Immature natural killer cell (primary cell): ENCODE results near the gene PKNOX2. TPM values are rescaled to one million over a fixed set of nuclear protein-coding genes. Genes with fewer than 3 reads are reported as not detected.

Experiments used
- DNase-seq, 3 donors: peaks; one replicate each; pipeline ENCODE4 v3.0.0; 2022; ENCODE audit warnings: mixed read lengths in 1 of 3
- H3K27ac Mint-ChIP-seq, 6 donors: one replicate each; pipeline ENCODE4 v1.8.0; 2020; ENCODE audit warnings: mixed read lengths in 6 of 6, mild to moderate bottlenecking in 5 of 6, inconsistent platforms in 4 of 6, moderate library complexity in 3 of 6
- H3K27me3 Mint-ChIP-seq, 3 donors: one replicate each; pipeline ENCODE4 v1.8.0; 2020 to 2021; ENCODE audit warnings: low read depth in 3 of 3, mild to moderate bottlenecking in 3 of 3, mixed read lengths in 3 of 3, moderate library complexity in 3 of 3, inconsistent platforms in 1 of 3
- H3K36me3 Mint-ChIP-seq, 3 donors: one replicate each; pipeline ENCODE4 v1.8.0; 2020; ENCODE audit warnings: mixed read lengths in 3 of 3, inconsistent platforms in 2 of 3, mild to moderate bottlenecking in 2 of 3
- H3K4me1 Mint-ChIP-seq, 2 donors: one replicate each; pipeline ENCODE4 v1.8.0; 2020; ENCODE audit warnings: inconsistent platforms in 2 of 2, mild to moderate bottlenecking in 2 of 2, mixed read lengths in 2 of 2, moderate library complexity in 1 of 2
- H3K4me3 Mint-ChIP-seq, 5 donors: one replicate each; pipeline ENCODE4 v1.8.0; 2020; ENCODE audit warnings: mild to moderate bottlenecking in 5 of 5, mixed read lengths in 5 of 5, inconsistent platforms in 3 of 5, moderate library complexity in 3 of 5
- H3K9me3 Mint-ChIP-seq, 6 donors: one replicate each; pipeline ENCODE4 v1.8.0; 2020; ENCODE audit warnings: mild to moderate bottlenecking in 6 of 6, mixed read lengths in 6 of 6, inconsistent platforms in 4 of 6, moderate library complexity in 3 of 6
- polyA plus RNA-seq, 3 donors: library from polyadenylated mRNA; unstranded; fragments of 300-500 nt; fragmentation: Illumina TruSeq; gene quantifications; one replicate each; pipeline ENCODE4 v1.2.3, GENCODE V29; 2021

Gene PKNOX2
- polyA plus RNA-seq, 3 donors from 2014 or later = not detected

DNA sequence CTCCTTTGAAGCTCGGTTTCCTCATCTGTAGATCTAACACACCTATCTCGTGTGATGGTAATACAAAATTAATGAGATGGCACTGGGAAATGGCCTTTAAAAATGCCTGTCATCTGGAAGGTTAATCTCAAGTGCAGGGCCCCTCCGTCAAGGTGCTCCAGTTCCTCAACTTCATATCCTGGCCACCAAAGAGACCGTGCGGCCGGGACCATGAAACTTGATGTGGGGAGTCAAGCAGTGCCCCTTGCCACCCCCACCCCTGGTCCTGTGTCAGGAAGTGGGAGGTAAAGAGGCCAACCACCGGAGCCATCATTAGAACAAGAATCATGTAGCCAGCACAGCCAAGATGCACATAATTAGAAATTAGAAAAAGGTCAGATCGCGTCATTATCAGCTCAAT lies 223.3 kb downstream of the PKNOX2 start:
- peaks cover 0 to 1% (median 0%) of the 10 kb centered on the region in 6 donors for H3K9me3 Mint-ChIP-seq
- no peaks in the 10 kb centered on the region for H3K4me1 Mint-ChIP-seq
- no peaks in the 10 kb centered on the region for H3K36me3 Mint-ChIP-seq
- H3K27me3 Mint-ChIP-seq = peaks cover 4 to 11% (median 9%) of the 10 kb centered on the region in 3 donors
- no peak overlapping the region for H3K27ac Mint-ChIP-seq
- no peak for DNase-seq
- no peak overlapping the region for H3K4me3 Mint-ChIP-seq

DNA sequence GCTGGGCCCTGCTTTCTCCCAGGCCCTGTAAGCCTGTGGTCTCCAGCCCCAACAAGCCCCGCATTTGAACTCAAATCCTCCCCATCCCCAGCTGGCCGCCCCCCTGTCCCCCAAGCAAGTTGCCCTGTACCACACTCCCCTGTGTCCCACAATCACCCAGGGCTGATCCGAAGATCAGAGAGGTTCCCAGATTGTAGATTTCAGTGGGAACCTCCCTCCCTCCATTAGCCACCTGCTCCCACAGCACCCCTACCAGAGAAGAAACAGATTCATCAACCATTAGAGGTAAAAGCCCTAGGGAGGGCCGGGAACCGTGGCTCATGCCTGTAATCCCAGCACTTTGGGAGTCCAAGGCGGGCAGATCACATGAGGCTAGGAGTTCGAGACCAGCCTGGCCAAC lies 224.1 kb downstream of the PKNOX2 start:
- no peak overlapping the region for H3K4me3 Mint-ChIP-seq
- H3K4me1 Mint-ChIP-seq = no peaks in the 10 kb centered on the region
- H3K36me3 Mint-ChIP-seq = no peaks in the 10 kb centered on the region
- H3K27me3 Mint-ChIP-seq = peaks cover 4 to 11% (median 9%) of the 10 kb centered on the region in 3 donors
- no peak overlapping the region for H3K27ac Mint-ChIP-seq
- H3K9me3 Mint-ChIP-seq = peaks cover 0 to 1% (median 0%) of the 10 kb centered on the region in 6 donors
- DNase-seq = no peak

DNA sequence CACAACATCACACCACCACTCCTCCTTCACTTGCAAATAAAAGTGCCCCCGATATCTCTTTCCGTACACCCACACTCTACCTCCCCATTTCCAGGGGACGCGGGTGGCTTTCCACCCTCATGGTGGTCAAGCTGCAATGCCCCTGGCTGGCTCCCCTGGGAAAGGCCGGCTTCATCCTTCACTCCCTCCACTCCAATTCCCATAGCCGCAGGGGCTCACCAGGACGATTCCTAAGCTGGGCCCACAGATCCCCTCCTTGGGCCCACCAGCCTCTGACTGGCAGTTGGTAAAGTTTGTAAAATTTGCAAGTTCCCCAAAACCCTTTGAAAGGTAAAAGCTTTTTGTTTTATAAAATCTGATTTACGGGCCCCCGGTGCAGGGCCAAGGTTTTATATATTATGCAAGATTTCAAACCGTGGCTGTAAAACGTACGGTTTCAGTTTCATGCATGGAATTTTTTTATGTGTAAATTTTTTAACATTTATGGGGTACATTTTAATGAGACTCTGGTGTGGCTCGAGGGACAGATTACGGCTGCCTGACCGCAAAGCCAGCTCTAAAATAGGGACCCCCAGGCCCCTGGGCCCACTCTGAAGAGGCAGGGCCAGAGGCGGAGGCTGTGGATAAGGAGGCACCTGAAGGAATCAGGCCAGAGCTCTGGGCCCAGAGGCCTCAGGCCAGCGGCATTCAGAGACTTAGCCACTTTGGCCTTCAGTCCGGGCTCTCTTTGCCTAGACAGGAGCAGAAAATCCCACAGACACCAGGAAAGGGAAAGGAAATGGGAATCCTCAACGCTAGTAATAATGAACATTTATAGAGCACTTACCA lies 225.0 kb downstream of the PKNOX2 start:
- no peaks in the 10 kb centered on the region for H3K4me1 Mint-ChIP-seq
- H3K27ac Mint-ChIP-seq = no peak overlapping the region
- H3K36me3 Mint-ChIP-seq = no peaks in the 10 kb centered on the region
- H3K4me3 Mint-ChIP-seq = no peak overlapping the region
- H3K27me3 Mint-ChIP-seq = peaks cover 4 to 6% (median 5%) of the 10 kb centered on the region in 3 donors
- no peak for DNase-seq
- H3K9me3 Mint-ChIP-seq = peaks cover 0 to 1% (median 0%) of the 10 kb centered on the region in 6 donors

DNA sequence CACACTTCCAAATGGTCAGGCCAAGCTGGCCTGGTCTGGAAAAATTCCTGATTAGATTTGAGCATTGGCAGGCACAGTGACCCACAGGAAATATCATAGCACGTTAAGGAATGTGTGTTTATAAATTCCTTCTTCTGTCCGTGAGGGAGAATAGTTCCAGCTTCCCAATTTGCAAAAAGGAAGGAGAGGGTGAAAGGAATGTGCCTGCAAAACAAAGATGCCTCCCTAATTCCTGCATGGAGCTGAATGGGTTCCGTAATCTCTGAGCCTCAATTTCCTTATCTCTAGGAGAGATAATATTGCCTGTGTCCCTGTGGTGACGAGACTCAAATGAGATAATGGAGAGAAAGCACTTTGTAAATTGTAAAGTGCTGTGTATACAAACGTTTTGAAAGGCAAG lies 226.4 kb downstream of the PKNOX2 start:
- DNase-seq = no peak
- no peaks in the 10 kb centered on the region for H3K36me3 Mint-ChIP-seq
- peaks cover 3 to 7% (median 4%) of the 10 kb centered on the region in 3 donors for H3K27me3 Mint-ChIP-seq
- no peaks in the 10 kb centered on the region for H3K4me1 Mint-ChIP-seq
- no peak overlapping the region for H3K27ac Mint-ChIP-seq
- no peak overlapping the region for H3K4me3 Mint-ChIP-seq
- H3K9me3 Mint-ChIP-seq = peaks cover 0 to 1% (median 0%) of the 10 kb centered on the region in 6 donors

DNA sequence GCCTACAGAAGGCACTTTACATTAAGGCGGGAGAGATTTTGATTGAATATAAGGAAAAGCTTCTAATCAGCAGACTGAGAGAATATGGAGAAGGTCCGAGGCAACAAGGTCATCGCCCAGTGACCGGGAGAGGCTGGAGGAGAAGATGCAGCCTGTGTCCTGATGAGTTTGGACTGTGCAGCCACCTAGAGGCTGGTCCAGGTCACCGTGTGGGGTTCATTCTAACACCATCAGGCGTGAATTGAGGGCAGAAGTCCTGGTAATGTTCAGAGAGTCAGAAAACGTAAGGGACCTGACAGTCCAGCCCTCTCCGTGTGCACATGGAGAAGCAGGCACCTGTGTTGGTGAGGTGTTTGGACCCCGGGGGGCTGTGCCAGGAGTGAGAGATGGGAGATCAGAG lies 228.8 kb downstream of the PKNOX2 start:
- no peaks in the 10 kb centered on the region for H3K36me3 Mint-ChIP-seq
- peaks cover 7 to 8% (median 8%) of the 10 kb centered on the region in 3 donors for H3K27me3 Mint-ChIP-seq
- H3K4me3 Mint-ChIP-seq = no peak overlapping the region
- peaks cover 0 to 1% (median 0%) of the 10 kb centered on the region in 6 donors for H3K9me3 Mint-ChIP-seq
- H3K4me1 Mint-ChIP-seq = no peaks in the 10 kb centered on the region
- DNase-seq = no peak
- H3K27ac Mint-ChIP-seq = no peak overlapping the region

DNA sequence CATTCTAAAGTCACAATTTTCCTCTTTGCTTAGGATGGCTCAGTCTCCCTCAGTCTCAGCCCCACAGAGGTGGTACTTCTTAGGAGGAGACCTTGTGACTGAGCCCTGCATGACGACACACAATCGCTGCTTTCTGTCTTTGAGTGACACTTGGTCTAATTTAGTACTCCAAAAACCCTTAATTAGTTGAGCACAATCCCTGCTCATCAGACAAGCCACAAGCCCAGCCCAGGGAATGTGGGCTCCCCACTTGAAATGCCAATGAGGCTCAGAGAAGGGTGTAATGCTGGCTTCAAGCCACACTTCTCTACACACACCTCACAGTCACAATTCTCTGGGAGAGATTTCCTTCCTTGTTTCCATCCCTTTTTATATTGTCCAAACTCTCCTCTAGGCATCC lies 229.7 kb downstream of the PKNOX2 start:
- no peaks in the 10 kb centered on the region for H3K36me3 Mint-ChIP-seq
- peaks cover 7 to 10% (median 8%) of the 10 kb centered on the region in 3 donors for H3K27me3 Mint-ChIP-seq
- H3K27ac Mint-ChIP-seq = no peak overlapping the region
- no peak for DNase-seq
- H3K4me3 Mint-ChIP-seq = no peak overlapping the region
- no peaks in the 10 kb centered on the region for H3K4me1 Mint-ChIP-seq
- H3K9me3 Mint-ChIP-seq = peaks cover 0 to 1% (median 0%) of the 10 kb centered on the region in 6 donors

DNA sequence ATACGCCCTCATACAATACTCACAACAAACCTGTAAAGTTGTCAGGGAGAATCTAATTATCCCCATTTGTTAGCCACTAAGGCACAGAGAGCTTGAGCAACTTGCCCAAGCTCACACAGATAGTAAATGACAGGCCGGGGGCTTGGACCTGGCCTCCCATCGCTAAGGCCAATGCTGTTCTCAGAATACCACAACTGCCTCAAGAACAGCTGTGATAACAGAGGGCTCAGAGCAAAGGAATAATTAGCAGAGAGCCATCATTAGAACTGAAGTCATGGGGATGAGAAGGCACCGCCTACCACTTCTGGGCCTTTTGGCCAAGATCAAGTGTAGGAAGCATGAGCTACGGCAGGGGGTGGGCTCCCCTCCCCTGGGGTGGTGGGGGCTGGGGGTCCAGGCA lies 232.9 kb downstream of the PKNOX2 start:
- no peak for DNase-seq
- no peak overlapping the region for H3K27ac Mint-ChIP-seq
- H3K36me3 Mint-ChIP-seq = no peaks in the 10 kb centered on the region
- H3K4me3 Mint-ChIP-seq = no peak overlapping the region
- H3K27me3 Mint-ChIP-seq = peaks cover 7 to 23% (median 8%) of the 10 kb centered on the region in 3 donors
- H3K9me3 Mint-ChIP-seq = no peaks in the 10 kb centered on the region
- no peaks in the 10 kb centered on the region for H3K4me1 Mint-ChIP-seq

DNA sequence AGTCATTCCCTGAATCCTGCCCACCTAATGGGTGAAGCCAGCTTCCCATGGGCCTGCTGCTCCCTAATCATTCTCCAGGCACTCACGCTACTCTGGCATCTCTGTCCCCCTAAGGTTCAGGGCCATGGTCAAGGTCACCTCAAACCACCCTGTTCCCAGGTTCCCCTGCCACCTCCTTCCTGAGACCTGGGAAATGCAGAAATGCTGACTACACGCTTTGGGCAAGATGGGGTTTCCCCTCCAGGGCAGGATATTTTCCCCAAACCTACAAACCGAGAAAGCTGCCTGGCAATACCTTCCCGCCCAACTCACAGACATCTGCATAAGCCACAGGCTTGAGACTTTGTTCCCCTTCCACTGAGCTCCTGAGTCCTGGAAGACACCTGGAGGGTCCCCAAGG lies 233.9 kb downstream of the PKNOX2 start:
- DNase-seq = no peak

DNA sequence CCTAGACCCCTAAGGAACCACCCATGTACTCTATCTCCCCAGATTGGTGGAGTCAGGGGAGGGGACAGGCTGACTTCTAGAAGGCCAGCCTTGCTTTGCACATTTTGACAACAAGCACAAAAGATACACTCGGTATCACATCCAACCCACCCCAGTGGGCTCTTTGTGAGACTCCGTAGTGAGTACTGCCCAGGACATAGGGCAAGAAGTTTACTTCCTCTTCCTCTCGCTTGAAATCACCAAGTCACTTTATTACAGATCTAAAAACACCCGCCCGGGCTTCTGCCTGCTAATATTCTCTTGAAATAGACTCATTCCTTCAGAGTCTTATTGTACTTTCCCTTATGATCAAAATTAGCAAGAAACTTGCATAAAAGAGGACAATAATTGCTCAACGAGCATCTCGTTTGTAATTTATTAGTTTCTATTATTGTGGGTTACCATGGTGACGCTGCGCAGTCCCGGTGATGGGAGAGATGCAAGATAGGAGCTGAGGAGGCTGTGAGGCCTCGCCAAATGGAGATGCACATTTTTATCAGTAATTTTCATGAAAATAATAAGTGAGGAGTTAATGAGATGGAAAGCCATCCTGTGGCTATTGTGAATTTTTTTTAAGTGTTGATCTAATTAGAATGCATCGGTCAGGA lies 234.6 kb downstream of the PKNOX2 start:
- H3K4me3 Mint-ChIP-seq = no peak overlapping the region
- H3K4me1 Mint-ChIP-seq = no peaks in the 10 kb centered on the region
- H3K27me3 Mint-ChIP-seq = peaks cover 7 to 32% (median 8%) of the 10 kb centered on the region in 3 donors
- DNase-seq = no peak
- no peak overlapping the region for H3K27ac Mint-ChIP-seq
- H3K36me3 Mint-ChIP-seq = no peaks in the 10 kb centered on the region
- no peaks in the 10 kb centered on the region for H3K9me3 Mint-ChIP-seq

More for the DNA sequence above, 233.9 kb downstream of the PKNOX2 start:
- H3K27ac Mint-ChIP-seq = no peak overlapping the region
- peaks cover 7 to 31% (median 9%) of the 10 kb centered on the region in 3 donors for H3K27me3 Mint-ChIP-seq
- H3K9me3 Mint-ChIP-seq = no peaks in the 10 kb centered on the region
- H3K4me3 Mint-ChIP-seq = no peak overlapping the region
- H3K36me3 Mint-ChIP-seq = no peaks in the 10 kb centered on the region
- no peaks in the 10 kb centered on the region for H3K4me1 Mint-ChIP-seq

DNA sequence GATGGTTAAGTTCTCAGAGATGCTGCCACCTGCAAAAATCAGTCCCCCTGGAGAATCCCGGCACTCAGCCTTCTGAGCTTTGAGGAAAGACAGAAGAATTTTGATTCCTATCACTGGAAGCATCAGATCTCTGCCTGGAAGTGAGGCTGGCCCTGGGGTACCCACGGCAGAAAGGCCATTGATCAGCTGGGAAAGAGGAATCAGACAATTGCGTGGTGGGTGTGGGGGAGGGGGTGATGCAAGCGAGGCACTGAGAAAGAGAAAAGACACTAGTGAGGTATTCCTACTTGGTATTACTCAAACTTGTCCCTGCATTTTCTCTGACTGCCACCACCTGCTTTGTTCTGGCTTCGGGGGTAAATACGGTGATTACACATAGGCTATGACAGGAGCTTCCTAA lies 235.4 kb downstream of the PKNOX2 start:
- Mint-ChIP-seq H3K4me3 (no peak overlapping the region), H3K4me1 (peaks cover 3 to 6% of the 10 kb centered on the region in 2 donors), H3K27ac (no peak overlapping the region), H3K9me3 (no peaks in the 10 kb centered on the region), H3K36me3 (no peaks in the 10 kb centered on the region), H3K27me3 (peaks cover 8 to 37% (median 11%) of the 10 kb centered on the region in 3 donors)
- no peak for DNase-seq

DNA sequence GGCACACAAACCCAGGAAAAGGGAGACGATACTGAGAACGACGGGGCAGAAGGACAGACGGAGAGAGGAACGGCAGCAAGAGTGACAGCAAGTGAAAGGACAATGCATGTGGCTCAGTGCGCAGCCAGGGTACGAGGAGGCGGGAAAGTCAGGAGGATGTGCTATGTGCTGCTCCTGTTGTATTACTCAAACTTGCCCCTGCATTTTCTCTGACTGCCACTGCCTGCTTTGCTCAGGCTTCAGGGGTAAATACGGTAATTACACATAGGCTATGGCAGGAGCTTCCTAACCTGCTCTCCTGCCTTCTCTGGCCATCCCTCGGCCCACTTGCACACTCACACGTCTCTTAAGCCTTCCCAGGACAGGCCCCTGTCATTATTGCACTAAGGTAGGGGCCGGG lies 236.7 kb downstream of the PKNOX2 start:
- DNase-seq = no peak
- Mint-ChIP-seq H3K9me3 (no peaks in the 10 kb centered on the region), H3K27me3 (peaks cover 8 to 41% (median 13%) of the 10 kb centered on the region in 3 donors), H3K4me1 (peaks cover 6 to 12% of the 10 kb centered on the region in 2 donors), H3K36me3 (no peaks in the 10 kb centered on the region), H3K4me3 (no peak overlapping the region), H3K27ac (no peak overlapping the region)

DNA sequence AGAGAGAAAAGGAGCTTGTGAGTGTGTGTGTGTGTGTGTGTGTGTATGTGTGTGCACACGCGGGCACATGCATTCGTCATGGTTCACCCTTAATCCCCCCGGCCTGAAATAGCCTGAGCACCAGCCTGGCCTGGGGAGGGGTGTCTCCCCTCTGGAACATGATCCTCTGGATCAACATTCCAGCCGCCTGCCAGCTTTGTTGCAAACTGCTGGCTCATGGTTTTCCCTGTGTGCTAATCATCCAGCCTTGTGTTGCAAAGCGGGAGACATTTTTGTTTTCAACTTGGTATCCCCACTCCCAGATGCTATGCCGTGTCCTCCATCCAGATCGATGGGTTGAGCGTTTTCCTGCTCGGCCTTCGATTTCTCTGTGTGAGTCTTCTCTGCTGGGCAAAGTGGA lies 237.2 kb downstream of the PKNOX2 start:
- Mint-ChIP-seq H3K36me3 (no peaks in the 10 kb centered on the region), H3K4me3 (no peak overlapping the region), H3K27me3 (peaks cover 8 to 44% (median 13%) of the 10 kb centered on the region in 3 donors), H3K4me1 (peaks cover 6 to 12% of the 10 kb centered on the region in 2 donors), H3K9me3 (no peaks in the 10 kb centered on the region), H3K27ac (no peak overlapping the region)
- DNase-seq = no peak

DNA sequence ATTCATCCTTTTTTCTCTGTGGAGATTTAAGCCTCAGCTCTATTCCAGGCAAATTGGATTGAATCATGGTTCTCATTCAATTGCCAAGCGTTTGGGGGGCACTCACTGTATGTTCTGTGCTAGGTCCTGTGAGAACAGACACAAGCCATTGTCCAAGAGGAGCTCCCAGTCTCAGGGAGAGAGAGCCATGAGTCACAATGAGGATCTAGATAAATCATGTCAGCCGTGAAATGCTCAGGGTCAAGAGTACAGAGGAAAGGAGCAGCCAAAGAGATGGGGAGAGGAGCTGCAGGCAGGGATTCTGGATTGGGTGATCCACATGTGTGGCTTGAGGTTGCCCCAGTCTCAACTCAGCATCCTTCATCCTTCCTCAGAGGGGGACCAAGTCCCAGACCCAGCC lies 237.9 kb downstream of the PKNOX2 start:
- Mint-ChIP-seq H3K36me3 (no peaks in the 10 kb centered on the region), H3K4me3 (no peak overlapping the region), H3K4me1 (peaks cover 6 to 12% of the 10 kb centered on the region in 2 donors), H3K27me3 (peaks cover 8 to 44% (median 13%) of the 10 kb centered on the region in 3 donors), H3K9me3 (no peaks in the 10 kb centered on the region), H3K27ac (no peak overlapping the region)
- DNase-seq = no peak

DNA sequence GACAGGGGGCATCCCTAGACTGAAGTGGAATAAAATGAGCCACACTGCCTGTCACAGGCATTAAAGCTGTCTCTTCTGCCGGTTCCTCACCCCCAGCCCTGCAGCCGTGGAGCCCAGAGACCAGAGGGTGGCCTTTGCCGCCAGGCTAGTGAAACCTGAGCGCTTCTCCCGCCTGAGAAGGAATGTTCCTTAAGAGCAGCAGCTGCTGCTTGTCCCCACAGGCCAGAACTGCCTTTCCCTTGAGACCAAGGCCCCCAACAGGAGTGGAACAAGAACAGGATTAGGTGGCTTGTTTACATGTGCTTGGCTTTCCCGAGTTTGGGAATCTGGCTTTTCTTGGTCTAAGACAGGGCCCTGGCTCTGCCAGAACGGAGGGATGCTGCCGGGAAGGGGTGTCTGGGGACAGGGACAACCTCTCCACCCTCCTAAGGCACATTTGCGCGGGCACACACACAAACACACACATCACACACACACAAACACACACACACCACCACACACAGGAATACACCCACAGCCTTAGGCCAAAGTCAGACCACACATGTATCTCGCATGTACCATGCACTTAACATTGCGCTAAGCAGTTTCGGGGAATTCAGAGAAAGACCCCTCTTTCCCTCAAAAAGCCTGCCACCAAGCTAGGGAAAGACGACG lies 239.7 kb downstream of the PKNOX2 start:
- H3K27ac Mint-ChIP-seq = no peak overlapping the region
- no peaks in the 10 kb centered on the region for H3K9me3 Mint-ChIP-seq
- H3K36me3 Mint-ChIP-seq = no peaks in the 10 kb centered on the region
- peaks cover 6 to 12% of the 10 kb centered on the region in 2 donors for H3K4me1 Mint-ChIP-seq
- DNase-seq = no peak
- H3K27me3 Mint-ChIP-seq = peaks cover 12 to 43% (median 13%) of the 10 kb centered on the region in 3 donors
- H3K4me3 Mint-ChIP-seq = peak overlapping the region in 1 of 5 donors; percentile 53
